Measurements from ENCODE around the gene CCT7. TPM values are rescaled to one million over a fixed set of nuclear protein-coding genes. Genes with fewer than 3 reads are reported as not detected.

The CCT7 gene
- polyA plus RNA-seq, 1 donor from 2014 or later, result 310 TPM

DNA sequence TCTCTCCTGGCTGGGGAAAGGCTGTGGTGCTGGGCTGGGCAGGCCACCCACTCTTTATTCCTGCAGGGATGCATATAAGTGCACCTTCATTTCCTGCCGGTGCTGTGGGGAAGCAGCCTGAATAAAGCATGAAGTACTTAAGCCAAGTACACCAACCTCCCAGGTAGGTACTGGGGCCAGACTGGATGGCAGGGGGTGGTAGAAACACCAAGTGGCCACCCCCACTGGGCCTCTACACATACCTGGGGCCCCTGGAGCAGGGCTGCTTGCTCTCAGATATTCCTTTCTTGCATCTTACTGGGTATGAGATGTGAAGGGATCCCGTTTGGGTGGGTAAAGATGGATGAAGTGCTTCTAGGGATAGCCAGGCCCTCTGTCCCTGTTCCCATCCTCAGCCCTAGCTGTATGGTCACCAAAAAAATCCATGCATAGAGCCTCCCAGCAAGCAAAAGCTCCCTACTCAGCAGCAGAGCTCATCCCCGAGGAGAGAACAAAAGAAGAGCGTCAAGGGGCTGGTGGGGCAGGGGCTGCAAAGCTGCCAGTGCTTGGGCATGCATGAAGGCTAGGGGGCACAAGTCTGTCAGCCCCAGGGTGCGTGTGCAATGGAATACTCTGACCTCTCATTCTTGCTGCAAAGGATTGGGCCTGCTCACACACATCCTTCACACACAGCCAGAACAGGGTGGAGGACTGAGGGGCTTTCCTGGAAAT, 22.0 kb downstream of the CCT7 start:
- Histone ChIP-seq H3K9ac (ENCODE audit: low read length) (no peak overlapping the region), H3K4me3 (ENCODE audit: low read length) (no peak overlapping the region), H3K27me3 (ENCODE audit: insufficient read depth, low read depth, low read length) (no peaks in the 10 kb centered on the region), H2AFZ (ENCODE audit: low read depth, low read length) (no peak overlapping the region), H3K36me3 (ENCODE audit: insufficient read depth, low read length) (peaks cover 7% of the 10 kb centered on the region), H3F3A (ENCODE audit: insufficient read depth, low read length, poor library complexity, severe bottlenecking) (no peaks in the 10 kb centered on the region), H3K9me3 (ENCODE audit: low read length) (no peaks in the 10 kb centered on the region), H3K79me2 (replicated peaks; ENCODE audit: insufficient read depth, low read length) (no peaks in the 10 kb centered on the region), H4K20me1 (ENCODE audit: insufficient read depth) (no peaks in the 10 kb centered on the region), H3K9me2 (ENCODE audit: insufficient read depth, low read length) (no peaks in the 10 kb centered on the region), H3K4me2 (ENCODE audit: low read length) (no peak overlapping the region), H3K27ac (ENCODE audit: low read length) (no peak overlapping the region)
- TF ChIP-seq EP300 (conservative IDR thresholded peaks at IDR 0.05; ENCODE audit: poor library complexity, severe bottlenecking) (no peak), TAF1 (IDR thresholded peaks at IDR 0.05; ENCODE audit: low read depth) (no peak)

DNA sequence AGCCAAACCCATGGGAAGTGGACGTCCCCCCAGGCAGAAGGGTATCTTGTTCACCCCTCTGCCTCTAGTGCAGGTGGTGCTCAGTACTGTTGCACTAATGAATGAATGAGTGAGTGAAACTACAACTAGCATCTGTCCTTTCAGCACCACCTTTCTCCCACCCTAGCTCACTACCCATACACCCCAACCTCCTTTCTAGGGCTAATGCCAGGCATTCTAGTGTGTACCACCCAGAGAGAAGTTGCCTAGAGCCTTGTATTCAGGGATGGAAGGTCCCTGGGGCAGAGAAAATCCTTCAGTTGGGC, 22.5 kb downstream of the CCT7 start:
- Histone ChIP-seq H2AFZ (ENCODE audit: low read depth, low read length) (no peak overlapping the region), H3K9ac (ENCODE audit: low read length) (no peak overlapping the region), H3F3A (ENCODE audit: insufficient read depth, low read length, poor library complexity, severe bottlenecking) (no peaks in the 10 kb centered on the region), H3K36me3 (ENCODE audit: insufficient read depth, low read length) (peaks cover 7% of the 10 kb centered on the region), H3K9me2 (ENCODE audit: insufficient read depth, low read length) (no peaks in the 10 kb centered on the region), H4K20me1 (ENCODE audit: insufficient read depth) (no peaks in the 10 kb centered on the region), H3K79me2 (replicated peaks; ENCODE audit: insufficient read depth, low read length) (no peaks in the 10 kb centered on the region), H3K9me3 (ENCODE audit: low read length) (no peaks in the 10 kb centered on the region), H3K4me2 (ENCODE audit: low read length) (no peak overlapping the region), H3K4me3 (ENCODE audit: low read length) (no peak overlapping the region), H3K27ac (ENCODE audit: low read length) (no peak overlapping the region), H3K27me3 (ENCODE audit: insufficient read depth, low read depth, low read length) (no peaks in the 10 kb centered on the region)
- no peak for TF ChIP-seq SMC3 (conservative IDR thresholded peaks at IDR 0.05; ENCODE audit: poor library complexity)
- no peak for TF ChIP-seq EZH2 (IDR thresholded peaks at IDR 0.05; ENCODE audit: borderline replicate concordance, insufficient read depth, low read length, poor library complexity, severe bottlenecking)
- TF ChIP-seq MXI1 (conservative IDR thresholded peaks at IDR 0.05; ENCODE audit: poor library complexity, severe bottlenecking), result no peak
- TF ChIP-seq POLR2AphosphoS5 (IDR thresholded peaks at IDR 0.05), result no peak
- no peak for TF ChIP-seq RAD21 (conservative IDR thresholded peaks at IDR 0.05)
- TF ChIP-seq, protein P1, sequence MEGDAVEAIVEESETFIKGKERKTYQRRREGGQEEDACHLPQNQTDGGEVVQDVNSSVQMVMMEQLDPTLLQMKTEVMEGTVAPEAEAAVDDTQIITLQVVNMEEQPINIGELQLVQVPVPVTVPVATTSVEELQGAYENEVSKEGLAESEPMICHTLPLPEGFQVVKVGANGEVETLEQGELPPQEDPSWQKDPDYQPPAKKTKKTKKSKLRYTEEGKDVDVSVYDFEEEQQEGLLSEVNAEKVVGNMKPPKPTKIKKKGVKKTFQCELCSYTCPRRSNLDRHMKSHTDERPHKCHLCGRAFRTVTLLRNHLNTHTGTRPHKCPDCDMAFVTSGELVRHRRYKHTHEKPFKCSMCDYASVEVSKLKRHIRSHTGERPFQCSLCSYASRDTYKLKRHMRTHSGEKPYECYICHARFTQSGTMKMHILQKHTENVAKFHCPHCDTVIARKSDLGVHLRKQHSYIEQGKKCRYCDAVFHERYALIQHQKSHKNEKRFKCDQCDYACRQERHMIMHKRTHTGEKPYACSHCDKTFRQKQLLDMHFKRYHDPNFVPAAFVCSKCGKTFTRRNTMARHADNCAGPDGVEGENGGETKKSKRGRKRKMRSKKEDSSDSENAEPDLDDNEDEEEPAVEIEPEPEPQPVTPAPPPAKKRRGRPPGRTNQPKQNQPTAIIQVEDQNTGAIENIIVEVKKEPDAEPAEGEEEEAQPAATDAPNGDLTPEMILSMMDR (IDR thresholded peaks at IDR 0.05; ENCODE audit: poor library complexity, severe bottlenecking), result no peak
- TF ChIP-seq TAF1 (IDR thresholded peaks at IDR 0.05; ENCODE audit: low read depth), result no peak
- TF ChIP-seq, protein P2, sequence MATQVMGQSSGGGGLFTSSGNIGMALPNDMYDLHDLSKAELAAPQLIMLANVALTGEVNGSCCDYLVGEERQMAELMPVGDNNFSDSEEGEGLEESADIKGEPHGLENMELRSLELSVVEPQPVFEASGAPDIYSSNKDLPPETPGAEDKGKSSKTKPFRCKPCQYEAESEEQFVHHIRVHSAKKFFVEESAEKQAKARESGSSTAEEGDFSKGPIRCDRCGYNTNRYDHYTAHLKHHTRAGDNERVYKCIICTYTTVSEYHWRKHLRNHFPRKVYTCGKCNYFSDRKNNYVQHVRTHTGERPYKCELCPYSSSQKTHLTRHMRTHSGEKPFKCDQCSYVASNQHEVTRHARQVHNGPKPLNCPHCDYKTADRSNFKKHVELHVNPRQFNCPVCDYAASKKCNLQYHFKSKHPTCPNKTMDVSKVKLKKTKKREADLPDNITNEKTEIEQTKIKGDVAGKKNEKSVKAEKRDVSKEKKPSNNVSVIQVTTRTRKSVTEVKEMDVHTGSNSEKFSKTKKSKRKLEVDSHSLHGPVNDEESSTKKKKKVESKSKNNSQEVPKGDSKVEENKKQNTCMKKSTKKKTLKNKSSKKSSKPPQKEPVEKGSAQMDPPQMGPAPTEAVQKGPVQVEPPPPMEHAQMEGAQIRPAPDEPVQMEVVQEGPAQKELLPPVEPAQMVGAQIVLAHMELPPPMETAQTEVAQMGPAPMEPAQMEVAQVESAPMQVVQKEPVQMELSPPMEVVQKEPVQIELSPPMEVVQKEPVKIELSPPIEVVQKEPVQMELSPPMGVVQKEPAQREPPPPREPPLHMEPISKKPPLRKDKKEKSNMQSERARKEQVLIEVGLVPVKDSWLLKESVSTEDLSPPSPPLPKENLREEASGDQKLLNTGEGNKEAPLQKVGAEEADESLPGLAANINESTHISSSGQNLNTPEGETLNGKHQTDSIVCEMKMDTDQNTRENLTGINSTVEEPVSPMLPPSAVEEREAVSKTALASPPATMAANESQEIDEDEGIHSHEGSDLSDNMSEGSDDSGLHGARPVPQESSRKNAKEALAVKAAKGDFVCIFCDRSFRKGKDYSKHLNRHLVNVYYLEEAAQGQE (IDR thresholded peaks at IDR 0.05; ENCODE audit: borderline replicate concordance), result no peak
- no peak for TF ChIP-seq EP300 (conservative IDR thresholded peaks at IDR 0.05; ENCODE audit: poor library complexity, severe bottlenecking)

Measured in neural cell (in vitro differentiated cells).